T-cell (primary cell): ENCODE measurements around the gene MYO5C. TPM values are rescaled to one million over a fixed set of nuclear protein-coding genes. Genes with fewer than 3 reads are reported as not detected.
A peak's percentile ranks its signal among the peaks of the same experiment; 100 is the strongest.

ENCODE experiments used
- ATAC-seq, 4 experiments: fragments of 200-7000 bp in 3 of 4; fragments of 150-1000 bp in 1 of 4; cut with Tn5 transposase; replicated peaks in 1 of 4; 1 replicate in 3 of 4; 2 replicates in 1 of 4; pipeline ENCODE4 v1.10.0; 2021; ENCODE audit warnings: moderate library complexity in 3 of 4, mild to moderate bottlenecking in 2 of 4, moderate number of reproducible peaks in 1 of 4
- CTCF ChIA-PET, 2 donors: fragments of 300-600 bp; sonication (Branson Sonifier 250); formaldehyde crosslinking; loops; one replicate each; lab custom pipeline; 2022; ENCODE audit warnings: antibody characterized with exemption in 2 of 2; lab: Charles Lee
- POLR2A ChIA-PET, 2 donors: fragments of 300-600 bp; sonication (Branson Sonifier 250); formaldehyde crosslinking; loops; one replicate each; lab custom pipeline; 2022; ENCODE audit warnings: antibody characterized with exemption in 2 of 2; lab: Charles Lee
- DNase-seq, 35 experiments: peaks; one replicate each; pipeline versions ENCODE4 v3.0.0 to v3.0.0-alpha.2; 2013 to 2023
- H3K27ac ChIP-seq: one replicate; pipeline ENCODE4 v1.5.1; 2013; ENCODE audit warnings: low read length
- H3K27me3 ChIP-seq, 2 experiments: replicated peaks in 1 of 2; 1 replicate in 1 of 2; 2 replicates in 1 of 2; pipeline versions ENCODE4 v1.6.1 to v1.7.0; 2013; ENCODE audit warnings: low read length in 1 of 2, mixed read lengths in 1 of 2; ENCODE audit not compliant: control insufficient read depth in 2 of 2, insufficient read depth in 2 of 2; ENCODE audit errors: extremely low read depth in 1 of 2
- H3K36me3 ChIP-seq, 2 donors: 1 replicate in 1 of 2; 2 replicates in 1 of 2; pipeline versions ENCODE4 v1.6.1 to v1.7.0; 2013; ENCODE audit warnings: low read length in 1 of 2; ENCODE audit not compliant: control insufficient read depth in 2 of 2, insufficient read depth in 1 of 2; ENCODE audit errors: extremely low read depth in 1 of 2
- H3K4me1 ChIP-seq, 2 experiments: 1 replicate in 1 of 2; 2 replicates in 1 of 2; pipeline versions ENCODE4 v1.6.1 to v1.7.0; 2013; ENCODE audit warnings: low read length in 2 of 2, mixed read lengths in 1 of 2; ENCODE audit not compliant: insufficient read depth in 2 of 2, control insufficient read depth in 1 of 2; ENCODE audit errors: extremely low read depth in 1 of 2
- H3K4me3 ChIP-seq, 2 donors: 1 replicate in 1 of 2; 2 replicates in 1 of 2; pipeline versions ENCODE4 v1.5.1 to v1.7.0; 2013; ENCODE audit warnings: mild to moderate bottlenecking in 2 of 2, low read length in 1 of 2, moderate library complexity in 1 of 2; ENCODE audit not compliant: control insufficient read depth in 1 of 2; ENCODE audit errors: extremely low read depth in 1 of 2
- H3K9me3 ChIP-seq: 2 replicates; pipeline ENCODE4 v1.7.0; 2013
- H3K27ac Mint-ChIP-seq, 2 donors: one replicate each; pipeline ENCODE4 v1.8.0; 2020 to 2021; ENCODE audit warnings: mild to moderate bottlenecking in 2 of 2, mixed read lengths in 2 of 2
- H3K27me3 Mint-ChIP-seq, 2 donors: one replicate each; pipeline ENCODE4 v1.8.0; 2021 to 2022; ENCODE audit warnings: mixed read lengths in 2 of 2
- H3K36me3 Mint-ChIP-seq: one replicate; pipeline ENCODE4 v1.8.0; 2021; ENCODE audit warnings: mixed read lengths
- H3K4me1 Mint-ChIP-seq, 3 donors: one replicate each; pipeline ENCODE4 v1.8.0; 2020 to 2022; ENCODE audit warnings: mixed read lengths in 3 of 3, mild to moderate bottlenecking in 1 of 3
- H3K4me3 Mint-ChIP-seq, 3 donors: one replicate each; pipeline ENCODE4 v1.8.0; 2020 to 2022; ENCODE audit warnings: mild to moderate bottlenecking in 3 of 3, mixed read lengths in 3 of 3, moderate library complexity in 3 of 3
- H3K9me3 Mint-ChIP-seq, 3 donors: one replicate each; pipeline ENCODE4 v1.8.0; 2020 to 2022; ENCODE audit warnings: mixed read lengths in 3 of 3
- WGBS: methylation state at CpG from one replicate; pipeline ENCODE4 v1.1.5; 2013; ENCODE audit warnings: missing lambda C conversion rate; ENCODE audit not compliant: insufficient coverage; 5-methylcytosine and 5-hydroxymethylcytosine counted together
- total RNA-seq, 35 experiments: library from RNA in 6 of 35; stranded (reverse) in 6 of 35; fragments of 120-200 nt in 1 of 35; gene quantifications; one replicate each; pipeline versions ENCODE4 v1.2.1 to v1.2.4 and lab custom pipeline; 2013 to 2026

Gene MYO5C
- total RNA-seq, 5 donors from 2014 or later (not counting 1 experiment from before 2014, with no cell fraction given) = 0.33 to 0.73 (median 0.53) TPM

GRCh38 chr15:52294881-52295420 lies 653 bp downstream of the MYO5C start:
- H3K4me3 ChIP-seq = no peak overlapping the region
- POLR2A ChIA-PET = no interaction called here

GRCh38 chr15:52292780-52293392 lies 2.7 kb downstream of the MYO5C start:
- 82% methylated on average over 6 of the region's 7 CpGs for WGBS
- H3K4me3 ChIP-seq = no peak overlapping the region
- H3K4me1 ChIP-seq = peaks cover 0 to 10% of the 10 kb centered on the region in 2 experiments
- ChIA-PET CTCF (no interaction called here), POLR2A (interaction anchor here in 1 of 2 donors (0.6 kb wide), 1 partner anchor 25 kb away, joined by 12 read pairs; no protein-coding TSS in a partner anchor)
- Mint-ChIP-seq H3K9me3 (no peaks in the 10 kb centered on the region), H3K4me3 (no peak overlapping the region), H3K36me3 (no peaks in the 10 kb centered on the region), H3K27me3 (peaks cover 31 to 39% of the 10 kb centered on the region in 2 donors), H3K27ac (no peak overlapping the region), H3K4me1 (peaks cover 5 to 7% (median 5%) of the 10 kb centered on the region in 3 donors)
- peaks cover 0 to 35% of the 10 kb centered on the region in 2 experiments for H3K27me3 ChIP-seq
- H3K9me3 ChIP-seq = no peaks in the 10 kb centered on the region
- no peak overlapping the region for H3K27ac ChIP-seq
- ATAC-seq (no peak), DNase-seq (no peak)
- H3K36me3 ChIP-seq = no peaks in the 10 kb centered on the region

More at GRCh38 chr15:52294881-52295420, 653 bp downstream of the MYO5C start:
- peaks cover 0 to 10% of the 10 kb centered on the region in 2 experiments for H3K4me1 ChIP-seq
- Mint-ChIP-seq H3K27me3 (peaks cover 31 to 39% of the 10 kb centered on the region in 2 donors), H3K4me1 (peaks cover 5 to 7% (median 5%) of the 10 kb centered on the region in 3 donors), H3K9me3 (no peaks in the 10 kb centered on the region), H3K36me3 (no peaks in the 10 kb centered on the region), H3K4me3 (peak overlapping the region; percentile 34 to 66 (median 42)), H3K27ac (no peak overlapping the region)
- peaks cover 0 to 29% of the 10 kb centered on the region in 2 experiments for H3K27me3 ChIP-seq
- CTCF ChIA-PET = no interaction called here
- ATAC-seq (peak in 2 of 4 experiments; percentile 24 to 45), DNase-seq (no peak)
- no peaks in the 10 kb centered on the region for H3K9me3 ChIP-seq
- 6% methylated on average over 27 of the region's 32 CpGs for WGBS
- no peak overlapping the region for H3K27ac ChIP-seq
- no peaks in the 10 kb centered on the region for H3K36me3 ChIP-seq

GRCh38 chr15:52291204-52291603 lies 4.4 kb downstream of the MYO5C start:
- H3K4me3 ChIP-seq = no peak overlapping the region
- ChIA-PET POLR2A (no interaction called here), CTCF (interaction anchor here in 1 of 2 donors (0.7 kb wide), 1 partner anchor 220 kb away, joined by 3 read pairs; no protein-coding TSS in a partner anchor)
- no peaks in the 10 kb centered on the region for H3K36me3 ChIP-seq
- DNase-seq (no peak), ATAC-seq (no peak)
- Mint-ChIP-seq H3K4me3 (no peak overlapping the region), H3K27ac (no peak overlapping the region), H3K36me3 (no peaks in the 10 kb centered on the region), H3K4me1 (peaks cover 5 to 7% (median 5%) of the 10 kb centered on the region in 3 donors), H3K27me3 (peaks cover 23 to 35% of the 10 kb centered on the region in 2 donors), H3K9me3 (no peaks in the 10 kb centered on the region)
- H3K4me1 ChIP-seq = peaks cover 0 to 10% of the 10 kb centered on the region in 2 experiments
- no peaks in the 10 kb centered on the region for H3K9me3 ChIP-seq
- no peak overlapping the region for H3K27ac ChIP-seq
- peaks cover 0 to 33% of the 10 kb centered on the region in 2 experiments for H3K27me3 ChIP-seq
- WGBS = 14% methylated on average over 2 of the region's 4 CpGs

- Mint-ChIP-seq H3K4me1 (peaks cover 4 to 7% (median 5%) of the 10 kb centered on the region in 3 donors), H3K4me3 (no peak overlapping the region), H3K27me3 (peaks cover 22 to 31% of the 10 kb centered on the region in 2 donors)
Measured at GRCh38 chr15:52290800-52291199, 4.8 kb downstream of the MYO5C start.

GRCh38 chr15:52290329-52290728 lies 5.3 kb downstream of the MYO5C start:
- H3K36me3 ChIP-seq = no peaks in the 10 kb centered on the region
- peaks cover 0 to 5% of the 10 kb centered on the region in 2 experiments for H3K4me1 ChIP-seq
- DNase-seq (no peak), ATAC-seq (no peak)
- peaks cover 0 to 28% of the 10 kb centered on the region in 2 experiments for H3K27me3 ChIP-seq
- Mint-ChIP-seq H3K9me3 (no peaks in the 10 kb centered on the region), H3K36me3 (no peaks in the 10 kb centered on the region), H3K4me3 (no peak overlapping the region), H3K4me1 (peaks cover 3 to 7% (median 5%) of the 10 kb centered on the region in 3 donors), H3K27ac (no peak overlapping the region), H3K27me3 (peaks cover 22 to 34% of the 10 kb centered on the region in 2 donors)
- POLR2A ChIA-PET = interaction anchor here (0.6 kb wide), 2 partner anchors 218 to 1706 kb away, joined by 3 to 5 read pairs; no protein-coding TSS in a partner anchor
- H3K4me3 ChIP-seq = no peak overlapping the region
- WGBS = no CpG with 5 or more reads among the region's 4 CpGs
- no peaks in the 10 kb centered on the region for H3K9me3 ChIP-seq
- no peak overlapping the region for H3K27ac ChIP-seq
- CTCF ChIA-PET = interaction anchor here in 1 of 2 donors (0.7 kb wide), 2 partner anchors 68 to 219 kb away, joined by 3 to 4 read pairs; no protein-coding TSS in a partner anchor

More at GRCh38 chr15:52290800-52291199, 4.8 kb downstream of the MYO5C start:
- ChIA-PET POLR2A (interaction anchor here (0.6 kb wide), 2 partner anchors 218 to 1706 kb away, joined by 3 to 5 read pairs; no protein-coding TSS in a partner anchor), CTCF (interaction anchor here in 1 of 2 donors (0.7 kb wide), 2 partner anchors 68 to 220 kb away, joined by 3 to 4 read pairs; no protein-coding TSS in a partner anchor)
- no peak overlapping the region for H3K4me3 ChIP-seq
- ATAC-seq (no peak), DNase-seq (no peak)
- H3K36me3 Mint-ChIP-seq = no peaks in the 10 kb centered on the region
- H3K9me3 ChIP-seq = no peaks in the 10 kb centered on the region
- H3K27me3 ChIP-seq = peaks cover 0 to 32% of the 10 kb centered on the region in 2 experiments
- no peak overlapping the region for H3K27ac Mint-ChIP-seq
- peaks cover 0 to 9% of the 10 kb centered on the region in 2 experiments for H3K4me1 ChIP-seq
- WGBS = 100% methylated on average over 1 of the region's 3 CpGs
- no peaks in the 10 kb centered on the region for H3K36me3 ChIP-seq
- H3K27ac ChIP-seq = no peak overlapping the region
- no peaks in the 10 kb centered on the region for H3K9me3 Mint-ChIP-seq

GRCh38 chr15:52289629-52290081 lies 5.9 kb downstream of the MYO5C start:
- no peaks in the 10 kb centered on the region for H3K9me3 Mint-ChIP-seq
- H3K36me3 Mint-ChIP-seq = no peaks in the 10 kb centered on the region
- CTCF ChIA-PET = no interaction called here
- no peak overlapping the region for H3K27ac Mint-ChIP-seq
- Histone ChIP-seq H3K27ac (no peak overlapping the region), H3K4me1 (peaks cover 0 to under 1% of the 10 kb centered on the region in 2 experiments), H3K9me3 (no peaks in the 10 kb centered on the region), H3K27me3 (peaks cover 0 to 22% of the 10 kb centered on the region in 2 experiments), H3K36me3 (no peaks in the 10 kb centered on the region), H3K4me3 (no peak overlapping the region)
- POLR2A ChIA-PET = interaction anchor here in 1 of 2 donors (0.7 kb wide), 1 partner anchor 243 kb away, joined by 16 read pairs; no protein-coding TSS in a partner anchor
- no peak overlapping the region for H3K4me3 Mint-ChIP-seq
- no peak for DNase-seq
- ATAC-seq = no peak
- peaks cover 22 to 30% of the 10 kb centered on the region in 2 donors for H3K27me3 Mint-ChIP-seq
- H3K4me1 Mint-ChIP-seq = peaks cover 3 to 7% (median 5%) of the 10 kb centered on the region in 3 donors
- 89% methylated on average over 3 of the region's 4 CpGs for WGBS
